ENCODE data around the gene TMEM132C.

GRCh38 chr12:128356547-128356946 lies 89.6 kb downstream of the TMEM132C start:
- TF ChIP-seq CTCF (IDR thresholded peaks at IDR 0.05) (no peak), POLR2A (IDR thresholded peaks at IDR 0.05) (no peak), POLR2AphosphoS5 (IDR thresholded peaks at IDR 0.05) (no peak)
